K562 (cell line): ENCODE measurements around the gene LHPP. TPM values are rescaled to one million over a fixed set of nuclear protein-coding genes. Genes with fewer than 3 reads are reported as not detected.
A peak's percentile ranks its signal among the peaks of the same experiment; 100 is the strongest.

Experiments used
- ARID1B ChIP-seq: fragments of 450-650 bp; IDR thresholded peaks from 2 replicates; pipeline ENCODE4 v1.6.1; 2016; ENCODE audit warnings: antibody characterized with exemption, mild to moderate bottlenecking, inconsistent platforms
- ASH1L ChIP-seq: fragments of 450-650 bp; IDR thresholded peaks from 2 replicates; pipeline ENCODE4 v1.6.1; 2018; ENCODE audit warnings: borderline replicate concordance, mild to moderate bottlenecking, low read depth; ENCODE audit not compliant: partially characterized antibody
- CBFA2T3 ChIP-seq: fragments of 450-650 bp; IDR thresholded peaks from 2 replicates; pipeline ENCODE4 v1.6.1; 2017
- DIDO1 ChIP-seq: fragments of 450-650 bp; IDR thresholded peaks from 2 replicates; pipeline ENCODE4 v1.6.1; 2016; ENCODE audit warnings: low read depth, missing biosample characterization, missing genetic modification characterization
- EP400 ChIP-seq: fragments of 450-650 bp; IDR thresholded peaks from 2 replicates; pipeline ENCODE4 v1.6.1; 2017; ENCODE audit warnings: antibody characterized with exemption, mild to moderate bottlenecking, moderate library complexity
- HNRNPLL ChIP-seq: fragments of 200-400 bp; formaldehyde crosslinking; IDR thresholded peaks from 2 replicates; pipeline ENCODE4 v1.6.1; 2017; ENCODE audit warnings: low read length, low read depth, mild to moderate bottlenecking; ENCODE audit not compliant: poor library complexity, severe bottlenecking
- KAT7 ChIP-seq: sonication (generic); formaldehyde crosslinking; IDR thresholded peaks from 2 replicates; pipeline ENCODE4 v1.8.0; 2022; ENCODE audit warnings: missing genetic modification reagents, mild to moderate bottlenecking, borderline replicate concordance
- MAFF ChIP-seq: IDR thresholded peaks from 2 replicates; pipeline ENCODE4 v1.6.1; 2012; ENCODE audit warnings: low read length, improper control_type of control experiment
- MCM2 ChIP-seq: fragments of 450-650 bp; IDR thresholded peaks from 2 replicates; pipeline ENCODE4 v1.6.1; 2017; ENCODE audit warnings: low read depth, mild to moderate bottlenecking
- NR2C2 ChIP-seq, 2 experiments: fragments of 200-800 bp in 1 of 2; sonication (Bioruptor generic) in 1 of 2; sonication (generic) in 1 of 2; formaldehyde crosslinking in 1 of 2; IDR thresholded peaks; 2 replicates each; pipeline versions ENCODE4 v1.6.1 to v1.8.0; 2016 to 2022; ENCODE audit warnings: mild to moderate bottlenecking in 1 of 2, missing compliant biosample characterization in 1 of 2, missing genetic modification characterization in 1 of 2, missing genetic modification reagents in 1 of 2
- RBBP5 ChIP-seq: fragments of 200-600 bp; sonication (generic); IDR thresholded peaks from 2 replicates; pipeline ENCODE4 v1.6.1; 2012; ENCODE audit warnings: borderline replicate concordance, mild to moderate bottlenecking, low read length, control low read depth, inconsistent platforms; ENCODE audit not compliant: insufficient read depth, poor library complexity, severe bottlenecking
- RHOXF2B ChIP-seq: fragments of 250-450 bp; sonication (Bioruptor Pico); conservative IDR thresholded peaks from 2 replicates; pipeline ENCODE4 v1.5.1; 2021
- SRF ChIP-seq, 2 experiments: fragments of 250-450, 450-650 bp in 1 of 2; sonication (Bioruptor Pico) in 1 of 2; sonication (generic) in 1 of 2; formaldehyde crosslinking; IDR thresholded peaks; 2 replicates each; pipeline versions ENCODE4 v1.5.0 to v1.5.1; 2020 to 2022; ENCODE audit warnings: mild to moderate bottlenecking in 1 of 2, missing genetic modification reagents in 1 of 2
- SRSF9 ChIP-seq: fragments of 200-400 bp; formaldehyde crosslinking; IDR thresholded peaks from 2 replicates; pipeline ENCODE4 v1.6.1; 2017; ENCODE audit warnings: low read depth, low read length, borderline replicate concordance
- TEAD1 ChIP-seq, 2 experiments: fragments of 450-650 bp in 1 of 2; sonication (generic) in 1 of 2; formaldehyde crosslinking; IDR thresholded peaks; 2 replicates each; pipeline versions ENCODE4 v1.4.0 to v1.8.0; 2020 to 2022; ENCODE audit warnings: mild to moderate bottlenecking in 2 of 2, missing genetic modification reagents in 1 of 2
- TFAP4 ChIP-seq: sonication (generic); formaldehyde crosslinking; IDR thresholded peaks from 2 replicates; pipeline ENCODE4 v1.8.0; 2022; ENCODE audit warnings: missing genetic modification reagents, mild to moderate bottlenecking, moderate library complexity, borderline replicate concordance
- ZNF518B ChIP-seq: fragments of 250-450 bp; sonication (Bioruptor Pico); IDR thresholded peaks from 2 replicates; pipeline ENCODE4 v1.5.0; 2021; ENCODE audit warnings: mild to moderate bottlenecking, moderate library complexity
- ZNF668 ChIP-seq: fragments of 250-450 bp; sonication (Bioruptor Pico); IDR thresholded peaks from 2 replicates; pipeline ENCODE4 v1.8.0; 2022; ENCODE audit warnings: mild to moderate bottlenecking, inconsistent platforms
- polyA plus RNA-seq, 8 experiments: library from polyadenylated mRNA; depleted of rRNA in 4 of 8; stranded (reverse) in 5 of 8; unstranded in 3 of 8; fragments of >200 nt; fragmentation: Nextera tagmentation in 2 of 8; fragmentation: Illumina TruSeq in 1 of 8; extraction: Ambion mirVana in 2 of 8; extraction: Trizol in 1 of 8; gene quantifications; 2 replicates each; pipeline versions ENCODE4 v1.2.1 to v1.2.3, GENCODE V29; 2011 to 2014; ENCODE audit warnings: inconsistent platforms in 1 of 8, missing spikeins in 1 of 8
- total RNA-seq, 7 experiments: library from RNA; depleted of rRNA in 6 of 7; stranded (reverse); fragments of >200 nt in 6 of 7; fragmentation: Illumina TruSeq in 2 of 7; extraction: Trizol in 2 of 7; gene quantifications; 2 replicates each; pipeline versions ENCODE4 v1.2.1 to v1.2.3, GENCODE V29; 2011 to 2021; ENCODE audit warnings: low replicate concordance in 1 of 7
- TF ChIP-seq, protein P1 (sequence below), 2 experiments: fragments of 150-350 bp in 1 of 2; IDR thresholded peaks; 2 replicates each; pipeline ENCODE4 v1.6.1; 2012 to 2016; ENCODE audit warnings: low read depth in 2 of 2, low read length in 2 of 2, mild to moderate bottlenecking in 1 of 2, moderate library complexity in 1 of 2
- TF ChIP-seq, protein P2 (sequence below): fragments of 250-450 bp; sonication (Bioruptor Pico); IDR thresholded peaks from 2 replicates; pipeline ENCODE4 v1.5.0; 2021

The LHPP gene
- total and polyA plus RNA-seq, 9 of the 15 experiments (the other 6 are each of a cell fraction or from before 2014, with no cell fraction given) = 0.34 to 7.4 (median 3.0) TPM

DNA sequence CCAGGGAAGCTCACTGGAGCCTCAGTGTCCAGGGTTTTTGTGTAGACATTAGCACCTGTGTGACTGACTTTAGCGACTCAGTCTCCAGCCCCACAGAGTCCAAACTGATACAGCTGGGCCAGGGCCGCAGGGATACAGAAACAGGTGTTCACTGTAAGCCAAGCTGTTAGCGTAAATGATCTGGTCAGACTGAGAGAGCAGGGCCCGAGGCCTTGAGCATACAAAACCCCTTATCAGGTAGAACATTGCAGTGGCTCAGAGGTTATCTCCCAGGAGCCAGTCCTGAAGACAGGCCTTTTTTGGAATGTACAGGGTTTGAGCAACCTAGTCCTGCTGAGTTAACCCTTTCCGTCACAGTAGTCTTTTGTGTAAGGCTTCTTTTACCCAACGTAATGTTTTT, 25.0 kb downstream of the LHPP start (continued):
- TF ChIP-seq CBFA2T3 (peak; percentile 95), ZNF668 (CRISPR knock-in tag) (no peak), RHOXF2B (CRISPR knock-in tag) (no peak), TEAD1 (CRISPR knock-in tag; IDR thresholded peaks at IDR 0.05) (peak in 1 of 2 experiments; percentile 73; a peak in 1 of 4 replicates), SRSF9 (no peak), RBBP5 (no peak), MCM2 (no peak), SRF (CRISPR knock-in tag; IDR thresholded peaks at IDR 0.05) (peak; percentile 31 to 94; a peak in 2 of 4 replicates), EP400 (no peak), TFAP4 (peak; percentile 85), ASH1L (no peak), MAFF (no peak), NR2C2 (CRISPR knock-in tag; IDR thresholded peaks at IDR 0.05) (no peak), NR2C2 (tag; IDR thresholded peaks at IDR 0.05) (no peak), ZNF518B (no peak), DIDO1 (tag) (no peak), HNRNPLL (peak; percentile 78), ARID1B (peak; percentile 92), KAT7 (CRISPR knock-in tag) (no peak)
- TF ChIP-seq, protein P1, sequence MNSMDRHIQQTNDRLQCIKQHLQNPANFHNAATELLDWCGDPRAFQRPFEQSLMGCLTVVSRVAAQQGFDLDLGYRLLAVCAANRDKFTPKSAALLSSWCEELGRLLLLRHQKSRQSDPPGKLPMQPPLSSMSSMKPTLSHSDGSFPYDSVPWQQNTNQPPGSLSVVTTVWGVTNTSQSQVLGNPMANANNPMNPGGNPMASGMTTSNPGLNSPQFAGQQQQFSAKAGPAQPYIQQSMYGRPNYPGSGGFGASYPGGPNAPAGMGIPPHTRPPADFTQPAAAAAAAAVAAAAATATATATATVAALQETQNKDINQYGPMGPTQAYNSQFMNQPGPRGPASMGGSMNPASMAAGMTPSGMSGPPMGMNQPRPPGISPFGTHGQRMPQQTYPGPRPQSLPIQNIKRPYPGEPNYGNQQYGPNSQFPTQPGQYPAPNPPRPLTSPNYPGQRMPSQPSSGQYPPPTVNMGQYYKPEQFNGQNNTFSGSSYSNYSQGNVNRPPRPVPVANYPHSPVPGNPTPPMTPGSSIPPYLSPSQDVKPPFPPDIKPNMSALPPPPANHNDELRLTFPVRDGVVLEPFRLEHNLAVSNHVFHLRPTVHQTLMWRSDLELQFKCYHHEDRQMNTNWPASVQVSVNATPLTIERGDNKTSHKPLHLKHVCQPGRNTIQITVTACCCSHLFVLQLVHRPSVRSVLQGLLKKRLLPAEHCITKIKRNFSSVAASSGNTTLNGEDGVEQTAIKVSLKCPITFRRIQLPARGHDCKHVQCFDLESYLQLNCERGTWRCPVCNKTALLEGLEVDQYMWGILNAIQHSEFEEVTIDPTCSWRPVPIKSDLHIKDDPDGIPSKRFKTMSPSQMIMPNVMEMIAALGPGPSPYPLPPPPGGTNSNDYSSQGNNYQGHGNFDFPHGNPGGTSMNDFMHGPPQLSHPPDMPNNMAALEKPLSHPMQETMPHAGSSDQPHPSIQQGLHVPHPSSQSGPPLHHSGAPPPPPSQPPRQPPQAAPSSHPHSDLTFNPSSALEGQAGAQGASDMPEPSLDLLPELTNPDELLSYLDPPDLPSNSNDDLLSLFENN (IDR thresholded peaks at IDR 0.05; ENCODE audit: low read depth in 2 of 2, low read length in 2 of 2) = peak in 1 of 2 experiments; percentile 73; a peak in 1 of 4 replicates
- TF ChIP-seq, protein P2, sequence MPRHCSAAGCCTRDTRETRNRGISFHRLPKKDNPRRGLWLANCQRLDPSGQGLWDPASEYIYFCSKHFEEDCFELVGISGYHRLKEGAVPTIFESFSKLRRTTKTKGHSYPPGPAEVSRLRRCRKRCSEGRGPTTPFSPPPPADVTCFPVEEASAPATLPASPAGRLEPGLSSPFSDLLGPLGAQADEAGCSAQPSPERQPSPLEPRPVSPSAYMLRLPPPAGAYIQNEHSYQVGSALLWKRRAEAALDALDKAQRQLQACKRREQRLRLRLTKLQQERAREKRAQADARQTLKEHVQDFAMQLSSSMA (CRISPR knock-in tag) = no peak
